ENCODE results near the gene HINFP.

GRCh38 chr11:119120639-119121007 lies 757 bp upstream of the HINFP start:
- TF ChIP-seq CTCF (IDR thresholded peaks at IDR 0.05; ENCODE audit: low read depth, low read length, missing input control) (no peak), TAF1 (conservative IDR thresholded peaks at IDR 0.05) (no peak), FOXA1 (IDR thresholded peaks at IDR 0.05) (no peak), JUND (IDR thresholded peaks at IDR 0.05) (no peak)
